ENCODE measurements around the gene ABCF3. TPM values are rescaled to one million over a fixed set of nuclear protein-coding genes. Genes with fewer than 3 reads are reported as not detected.

ABCF3 gene
- total and polyA plus RNA-seq, 2 experiments from 2014 or later = 33.1 to 62.7 TPM

GRCh38 chr3:184176377-184177330, 9.3 kb upstream of the ABCF3 start:
- no peaks in the 10 kb centered on the region for H3K9me2 ChIP-seq (replicated peaks; ENCODE audit: insufficient read depth)
- peak overlapping the region; percentile 25 for H2AFZ ChIP-seq
- peak overlapping the region; percentile 41 for H3K4me3 ChIP-seq
- no peaks in the 10 kb centered on the region for H3K9me3 ChIP-seq (ENCODE audit: low read depth)
- peak overlapping the region; percentile 97 for H3K4me2 ChIP-seq
- H3K4me1 ChIP-seq (ENCODE audit: insufficient read depth) = peaks cover 13% of the 10 kb centered on the region
- H3K79me2 ChIP-seq = peaks cover 43% of the 10 kb centered on the region
- no peaks in the 10 kb centered on the region for H3K27me3 ChIP-seq
- WGBS (ENCODE audit: low lambda C conversion rate, missing lambda C conversion rate) = 23% methylated on average over 18 of the region's 19 CpGs
- peaks cover 7% of the 10 kb centered on the region for H3K36me3 ChIP-seq (replicated peaks; ENCODE audit: insufficient read depth, low read depth)
- DNase-seq (ENCODE audit: low spot score) = peak; percentile 92
- TF ChIP-seq EZH2phosphoT487 (IDR thresholded peaks at IDR 0.05; ENCODE audit: low read depth, severe bottlenecking, unreplicated experiment) (no peak), EZH2 (IDR thresholded peaks at IDR 0.05; ENCODE audit: borderline replicate concordance) (no peak), CTCF (IDR thresholded peaks at IDR 0.05; ENCODE audit: poor library complexity) (no peak)
- peak overlapping the region; percentile 90 for H3K27ac ChIP-seq
- peaks cover 21% of the 10 kb centered on the region for H4K20me1 ChIP-seq (ENCODE audit: insufficient read depth, poor library complexity, severe bottlenecking)

DNA sequence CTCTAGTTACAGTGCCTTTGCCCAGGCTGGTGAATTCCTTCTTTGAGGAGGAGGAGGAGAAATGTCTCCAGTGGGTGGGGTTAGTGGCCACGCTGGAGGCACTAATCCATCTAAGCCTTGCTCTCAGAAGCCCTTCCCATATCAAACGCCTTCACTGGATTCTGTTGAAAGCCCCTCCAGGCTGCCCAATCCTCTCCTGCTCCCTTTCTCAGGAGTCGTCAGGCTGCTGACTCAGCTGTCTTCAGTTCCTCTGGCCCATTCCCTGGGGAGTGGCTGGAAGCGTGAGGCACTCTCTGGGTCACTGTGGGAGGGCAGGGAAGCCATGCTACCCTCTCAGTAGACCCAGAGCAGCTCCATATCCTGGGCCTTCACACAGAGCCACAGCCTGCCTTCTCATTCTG, 8.7 kb upstream of the ABCF3 start:
- Histone ChIP-seq H3K4me1 (ENCODE audit: insufficient read depth) (peaks cover 13% of the 10 kb centered on the region), H3K4me2 (peak overlapping the region; percentile 97), H3K9me3 (ENCODE audit: low read depth) (no peaks in the 10 kb centered on the region), H2AFZ (no peak overlapping the region), H4K20me1 (ENCODE audit: insufficient read depth, poor library complexity, severe bottlenecking) (peaks cover 21% of the 10 kb centered on the region), H3K79me2 (peaks cover 43% of the 10 kb centered on the region), H3K4me3 (no peak overlapping the region), H3K9me2 (replicated peaks; ENCODE audit: insufficient read depth) (no peaks in the 10 kb centered on the region), H3K36me3 (replicated peaks; ENCODE audit: insufficient read depth, low read depth) (peaks cover 7% of the 10 kb centered on the region), H3K27me3 (no peaks in the 10 kb centered on the region), H3K27ac (peak overlapping the region; percentile 90)
- TF ChIP-seq CTCF (IDR thresholded peaks at IDR 0.05; ENCODE audit: poor library complexity) (no peak), EZH2phosphoT487 (IDR thresholded peaks at IDR 0.05; ENCODE audit: low read depth, severe bottlenecking, unreplicated experiment) (no peak), EZH2 (IDR thresholded peaks at IDR 0.05; ENCODE audit: borderline replicate concordance) (no peak)
- DNase-seq (ENCODE audit: low spot score) = peak; percentile 43
- WGBS (ENCODE audit: low lambda C conversion rate, missing lambda C conversion rate) = 57% methylated on average over 4 of the region's 4 CpGs

GRCh38 chr3:184177767-184178306, 8.2 kb upstream of the ABCF3 start:
- Histone ChIP-seq H3K4me3 (no peak overlapping the region), H3K9me2 (replicated peaks; ENCODE audit: insufficient read depth) (no peaks in the 10 kb centered on the region), H3K36me3 (replicated peaks; ENCODE audit: insufficient read depth, low read depth) (peaks cover 7% of the 10 kb centered on the region), H3K9me3 (ENCODE audit: low read depth) (no peaks in the 10 kb centered on the region), H3K27me3 (no peaks in the 10 kb centered on the region), H4K20me1 (ENCODE audit: insufficient read depth, poor library complexity, severe bottlenecking) (peaks cover 21% of the 10 kb centered on the region), H3K4me2 (peak overlapping the region; percentile 97), H2AFZ (no peak overlapping the region), H3K27ac (peak overlapping the region; percentile 90), H3K4me1 (ENCODE audit: insufficient read depth) (peaks cover 13% of the 10 kb centered on the region), H3K79me2 (peaks cover 43% of the 10 kb centered on the region)
- no peak for DNase-seq (ENCODE audit: low spot score)
- 96% methylated on average over 14 of the region's 14 CpGs for WGBS (ENCODE audit: low lambda C conversion rate, missing lambda C conversion rate)
- no peak for TF ChIP-seq EZH2 (IDR thresholded peaks at IDR 0.05; ENCODE audit: borderline replicate concordance)
- no peak for TF ChIP-seq EZH2phosphoT487 (IDR thresholded peaks at IDR 0.05; ENCODE audit: low read depth, severe bottlenecking, unreplicated experiment)
- TF ChIP-seq CTCF (IDR thresholded peaks at IDR 0.05; ENCODE audit: poor library complexity) = no peak
